Stimulated activated CD4-positive, alpha-beta T cell treated with anti-CD3 and anti-CD28 coated beads, Interleukin-15, amount 100 ng/mL, for 24 hours (primary cell): Measurements from ENCODE around the gene RHOT1.
"Not testable (repeated sequence)": the region's sequence is repeated elsewhere in the genome, so short reads cannot be mapped to it uniquely, and the experiment has no call there.

Experiments used
- DNase-seq: peaks from one replicate; pipeline ENCODE4 v3.0.0-alpha.2; 2020

The RHOT1 gene

GRCh38 chr17:32160526-32160925 is 18.2 kb downstream of the RHOT1 start:
- no peak for DNase-seq

DNA sequence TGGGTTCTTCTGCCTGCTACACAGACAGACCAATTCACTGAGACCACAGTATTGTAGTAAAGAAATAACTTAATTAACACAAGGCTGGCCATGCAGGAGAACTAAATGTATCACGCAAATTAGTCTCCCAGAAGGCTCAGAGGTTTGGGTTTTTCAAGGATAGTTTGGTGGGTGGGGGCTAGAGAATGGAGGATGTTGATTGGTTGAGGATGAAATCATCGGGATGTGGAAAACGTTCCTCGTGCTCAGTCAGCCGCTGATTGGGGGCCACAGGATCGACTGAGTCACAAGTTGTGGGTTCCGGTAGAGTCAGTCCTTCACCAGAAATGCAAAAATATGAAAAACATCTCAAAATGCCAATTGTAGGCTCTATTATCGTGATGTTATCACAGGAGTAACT is 18.7 kb downstream of the RHOT1 start:
- no peak for DNase-seq

DNA sequence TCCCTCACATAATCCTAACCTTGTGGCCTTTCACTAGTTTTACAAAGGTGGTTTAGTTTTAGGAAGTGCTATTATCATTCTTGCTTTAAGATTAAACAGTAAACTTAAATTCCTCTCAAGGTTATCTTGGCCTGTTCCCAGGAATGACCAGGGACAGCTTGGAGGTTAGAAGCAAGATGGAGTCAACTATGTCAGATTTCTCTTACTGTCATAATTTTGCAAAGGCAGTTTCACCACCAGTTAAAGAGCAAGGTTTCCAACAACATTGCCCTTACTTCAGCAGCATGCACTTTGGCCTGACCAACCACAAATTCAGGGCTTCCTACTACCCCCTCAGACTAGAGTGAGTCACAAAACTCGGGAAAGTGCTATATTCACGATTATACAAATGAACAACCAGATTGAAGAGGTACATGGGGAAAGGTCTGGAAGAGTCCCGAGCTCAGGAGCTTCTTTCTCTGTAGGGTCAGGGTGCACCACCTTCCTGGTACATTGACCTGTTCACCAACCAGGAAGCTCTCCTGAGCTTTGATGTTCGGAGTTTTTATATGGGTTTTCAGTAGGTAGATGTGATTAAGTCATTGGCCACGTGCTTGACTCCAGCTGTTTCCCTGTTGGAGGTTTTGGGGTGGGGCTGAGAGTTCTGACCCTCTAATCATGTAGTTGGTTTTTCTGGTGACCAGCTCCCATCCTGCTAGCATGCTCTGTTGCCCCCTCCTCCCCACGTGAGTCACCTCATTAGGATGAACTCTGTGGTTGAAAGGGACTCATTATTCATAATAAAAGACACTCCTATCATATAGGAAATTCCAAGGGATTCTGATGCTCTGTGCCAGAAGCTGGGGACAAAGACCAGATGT is 19.4 kb downstream of the RHOT1 start:
- no peak for DNase-seq

GRCh38 chr17:32174889-32175288 is 32.6 kb downstream of the RHOT1 start:
- no peak for DNase-seq

- DNase-seq: not testable (repeated sequence)
Measured at GRCh38 chr17:32178679-32179078, 36.4 kb downstream of the RHOT1 start.

DNA sequence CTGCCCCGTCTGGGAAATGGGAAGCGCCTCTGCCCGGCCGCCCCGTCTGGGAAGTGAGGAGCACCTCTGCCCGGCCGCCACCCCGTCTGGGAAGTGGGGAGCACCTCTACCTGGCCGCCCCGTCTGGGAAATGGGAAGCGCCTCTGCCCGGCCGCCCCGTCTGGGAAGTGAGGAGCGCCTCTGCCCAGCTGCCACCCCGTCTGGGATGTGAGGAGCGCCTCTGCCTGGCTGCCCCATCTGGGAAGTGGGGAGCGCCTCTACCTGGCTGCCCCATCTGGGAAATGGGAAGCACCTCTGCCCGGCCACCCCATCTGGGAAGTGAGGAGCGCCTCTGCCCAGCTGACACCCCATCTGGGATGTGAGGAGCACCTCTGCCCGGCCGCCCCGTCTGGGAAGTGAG is 36.8 kb downstream of the RHOT1 start:
- DNase-seq: not testable (repeated sequence)

- DNase-seq: not testable (repeated sequence)
Measured at GRCh38 chr17:32179526-32179925, 37.2 kb downstream of the RHOT1 start.

GRCh38 chr17:32180262-32180661 is 38.0 kb downstream of the RHOT1 start:
- DNase-seq: not testable (repeated sequence)

DNA sequence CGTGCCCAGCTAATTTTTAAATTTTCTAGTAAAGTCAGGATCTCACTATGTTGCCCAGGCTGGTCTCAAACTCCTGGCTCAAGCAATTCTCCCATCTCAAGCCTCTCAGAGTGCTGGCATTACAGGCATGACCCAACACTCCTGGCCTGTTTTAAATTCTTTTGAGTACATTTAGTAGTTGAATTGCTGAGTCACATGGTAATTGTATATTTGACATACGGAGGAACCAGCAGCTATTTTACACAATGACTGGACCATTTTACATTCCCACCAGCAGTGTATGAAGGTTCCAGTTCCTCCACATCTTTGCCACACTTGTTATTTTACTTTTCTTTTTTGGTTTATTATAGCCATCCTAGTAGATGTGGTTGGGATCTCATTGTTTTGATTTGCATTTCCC is 43.6 kb downstream of the RHOT1 start:
- DNase-seq: no peak

DNA sequence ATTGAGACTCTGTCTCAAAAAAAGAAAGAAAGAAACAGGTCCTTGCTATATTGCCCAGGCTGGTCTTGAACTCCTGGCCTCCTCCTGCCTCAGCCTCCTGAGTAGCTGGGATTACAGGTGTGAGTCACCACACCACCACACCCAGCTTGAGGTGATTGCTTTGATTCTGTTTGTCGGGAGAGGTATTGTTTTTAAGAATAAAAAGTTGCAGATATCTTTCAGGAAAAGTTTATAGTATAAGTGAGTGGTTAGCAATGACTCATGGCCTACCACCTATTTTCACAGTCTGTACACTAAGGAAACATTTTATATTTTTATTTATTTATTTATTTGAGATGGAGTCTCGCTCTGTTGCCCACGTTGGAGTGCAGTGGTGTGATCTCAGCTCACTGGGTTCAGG is 45.0 kb downstream of the RHOT1 start:
- no peak for DNase-seq

DNA sequence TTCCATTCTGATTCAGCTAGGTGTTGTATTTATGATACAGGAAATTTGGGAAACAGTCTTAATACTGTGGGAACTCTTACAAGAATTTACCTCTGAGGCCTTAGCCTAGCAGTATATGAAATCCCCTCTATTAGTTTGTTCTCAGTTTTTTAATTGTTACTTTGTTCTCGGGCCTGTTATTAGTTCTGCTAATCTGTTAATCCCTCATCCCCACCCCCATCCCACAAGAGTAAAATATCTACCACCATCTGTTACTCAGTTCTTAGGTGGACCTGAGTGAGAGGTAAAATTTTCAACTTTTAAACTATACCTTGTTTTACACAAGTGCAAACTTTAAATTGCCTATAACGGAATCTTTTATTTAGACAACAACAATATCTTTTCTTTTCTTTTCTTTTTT is 47.0 kb downstream of the RHOT1 start:
- DNase-seq: no peak

DNA sequence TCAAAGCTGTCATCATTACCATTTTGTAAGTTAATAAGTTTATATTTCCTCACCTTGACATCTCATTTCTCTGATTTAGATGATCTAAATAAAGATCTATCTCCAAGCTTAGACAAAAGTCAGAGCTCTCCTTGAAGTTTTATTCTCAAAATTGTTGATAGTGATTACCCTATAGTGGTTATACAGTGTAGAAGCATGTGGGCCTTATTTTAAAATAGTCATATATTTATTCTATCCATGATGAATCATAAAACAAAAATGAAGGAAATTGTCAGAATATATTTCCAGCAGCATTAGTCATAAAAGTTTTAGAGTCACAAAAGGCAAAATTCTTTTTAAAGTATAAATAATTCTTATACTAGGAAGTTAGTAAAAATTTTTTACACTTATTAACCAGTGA is 49.0 kb downstream of the RHOT1 start:
- DNase-seq: no peak

DNA sequence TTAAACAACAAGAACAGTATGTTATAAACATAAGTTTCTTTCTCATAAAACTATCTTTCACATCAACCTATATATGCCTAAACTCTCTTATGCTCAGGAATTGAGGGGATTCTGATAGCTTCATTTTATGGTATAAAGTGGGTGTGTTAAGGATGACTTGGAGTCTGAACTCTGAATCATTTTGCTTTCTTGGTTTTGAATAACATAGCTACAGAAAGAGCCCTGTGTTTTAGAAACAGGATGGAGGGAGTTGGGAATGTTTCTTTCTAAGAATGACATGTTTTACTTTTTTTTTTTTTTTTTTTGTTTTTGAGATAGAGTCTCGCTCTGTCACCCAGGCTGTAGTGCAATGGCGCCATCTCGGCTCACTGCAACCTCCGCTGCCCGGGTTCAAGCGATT is 50.1 kb downstream of the RHOT1 start:
- DNase-seq: no peak

- DNase-seq: no peak
Measured at GRCh38 chr17:32197987-32198386, 55.7 kb downstream of the RHOT1 start.

DNA sequence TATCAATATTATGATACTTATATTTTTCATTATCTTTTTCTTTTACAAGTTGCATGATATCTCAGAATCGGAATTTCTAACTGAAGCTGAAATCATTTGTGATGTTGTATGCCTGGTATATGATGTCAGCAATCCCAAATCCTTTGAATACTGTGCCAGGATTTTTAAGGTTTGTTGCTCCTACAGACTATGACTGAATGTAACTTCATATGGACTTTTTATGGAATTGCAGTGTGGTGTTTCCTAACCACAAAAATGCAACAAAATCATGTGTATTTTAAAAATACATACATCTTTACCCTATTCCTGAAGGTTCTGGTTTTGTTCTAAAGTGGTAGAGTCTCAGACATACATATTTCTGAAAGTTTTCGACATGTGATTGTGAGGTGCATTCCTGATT is 64.6 kb downstream of the RHOT1 start:
- no peak for DNase-seq

- no peak for DNase-seq
Measured at GRCh38 chr17:32208436-32208835, 66.1 kb downstream of the RHOT1 start.

GRCh38 chr17:32209608-32210007 is 67.3 kb downstream of the RHOT1 start:
- no peak for DNase-seq

DNA sequence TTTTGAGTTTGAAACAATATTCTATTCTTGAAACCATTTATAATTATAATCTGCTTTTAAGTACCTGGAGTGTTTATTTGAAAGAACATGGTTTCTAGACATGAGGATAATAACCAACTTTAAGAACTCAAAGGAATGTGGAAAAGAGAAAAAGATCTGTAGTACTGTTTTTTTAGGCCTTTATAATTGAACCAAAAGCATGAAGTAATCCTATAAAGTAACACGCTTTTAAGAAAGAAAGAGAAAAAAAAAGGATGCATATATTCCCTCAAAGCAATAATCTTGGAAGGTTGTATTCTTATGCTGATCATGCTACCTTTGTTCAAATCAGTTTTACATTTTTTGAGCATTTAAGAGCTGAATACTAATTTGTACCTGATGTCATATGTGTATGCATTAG is 69.4 kb downstream of the RHOT1 start:
- DNase-seq: no peak

GRCh38 chr17:32215696-32216095 is 73.4 kb downstream of the RHOT1 start:
- no peak for DNase-seq

- no peak for DNase-seq
Measured at GRCh38 chr17:32222621-32223020, 80.3 kb downstream of the RHOT1 start.

DNA sequence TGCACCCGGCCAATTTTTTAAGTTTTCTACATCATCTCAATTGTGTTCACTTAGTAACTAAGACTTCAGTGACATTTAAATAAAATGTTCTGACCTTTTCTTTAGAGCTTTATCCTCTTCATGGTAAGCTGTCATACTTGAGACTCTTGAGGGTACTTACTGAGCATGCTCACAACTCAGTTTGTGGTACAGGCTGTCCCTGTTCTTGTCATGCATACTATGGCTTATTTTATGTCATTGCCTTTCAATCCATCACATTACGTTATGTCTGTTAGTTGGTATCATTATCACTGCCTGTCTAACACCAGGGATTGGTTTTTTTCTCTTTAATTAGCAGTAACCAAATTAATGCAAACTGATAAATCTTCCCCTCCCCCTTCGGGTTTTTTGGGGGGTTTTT is 81.4 kb downstream of the RHOT1 start:
- no peak for DNase-seq

GRCh38 chr17:32226886-32227285 is 84.6 kb downstream of the RHOT1 start:
- DNase-seq: no peak

GRCh38 chr17:32227910-32228309 is 85.6 kb downstream of the RHOT1 start:
- no peak for DNase-seq

DNA sequence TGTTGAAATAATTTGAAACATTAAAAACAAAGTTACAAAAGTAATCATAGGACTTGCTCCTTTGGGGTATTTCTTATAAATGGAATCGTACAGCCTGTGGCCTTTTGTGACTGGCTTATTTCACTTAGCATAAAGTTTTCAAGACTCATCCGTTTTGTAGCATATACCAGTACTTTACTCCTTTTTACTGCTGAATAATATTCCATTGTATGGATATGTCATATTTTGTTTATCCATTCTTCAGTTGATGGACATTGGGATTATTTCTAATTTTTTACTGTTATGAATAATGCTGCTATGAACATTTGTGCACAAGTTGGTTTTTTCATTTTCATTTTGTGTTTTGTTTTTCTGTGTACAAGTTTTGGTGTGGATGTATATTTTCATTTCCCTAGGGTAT is 93.3 kb downstream of the RHOT1 start:
- DNase-seq: no peak

DNA sequence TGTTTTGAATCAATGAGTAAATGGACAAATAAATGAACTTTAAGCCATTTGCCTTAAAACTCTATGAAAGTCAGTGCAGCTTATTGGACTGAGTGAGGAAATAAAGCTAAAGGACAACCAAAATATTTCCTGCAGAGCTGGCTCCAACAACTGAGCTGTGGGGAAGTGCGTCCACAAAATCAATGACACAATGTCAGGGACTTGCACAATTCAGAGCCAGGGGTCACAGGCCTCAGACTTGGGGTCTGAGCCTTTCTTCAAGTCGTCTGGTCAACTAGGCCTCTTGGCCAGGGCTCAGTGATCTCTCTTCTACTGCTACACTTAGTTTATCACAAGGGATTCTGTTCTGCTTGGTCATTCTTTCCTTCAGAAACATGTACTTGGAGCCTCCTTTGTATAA is 97.2 kb downstream of the RHOT1 start:
- DNase-seq: no peak
